ENCODE results near the gene GBF1.
A peak's percentile ranks its signal among the peaks of the same experiment; 100 is the strongest.
"Not testable (repeated sequence)": the region's sequence is repeated elsewhere in the genome, so short reads cannot be mapped to it uniquely, and the experiment has no call there.

The GBF1 gene

GRCh38 chr10:102306006-102306405 lies 60.7 kb downstream of the GBF1 start:
- no peak for DNase-seq

GRCh38 chr10:102306710-102307109 lies 61.4 kb downstream of the GBF1 start:
- no peak for DNase-seq

GRCh38 chr10:102308318-102308717 lies 63.0 kb downstream of the GBF1 start:
- not testable (repeated sequence) for DNase-seq

- DNase-seq, result no peak
These were observed 63.9 kb downstream of the GBF1 start for GRCh38 chr10:102309236-102309635.

- no peak for DNase-seq
These were observed 64.6 kb downstream of the GBF1 start for GRCh38 chr10:102309916-102310315.

- no peak for DNase-seq
These were observed 65.2 kb downstream of the GBF1 start for GRCh38 chr10:102310361-102311024.

- DNase-seq, result no peak
These were observed 65.7 kb downstream of the GBF1 start for GRCh38 chr10:102311025-102311420.

GRCh38 chr10:102312683-102313082 lies 67.4 kb downstream of the GBF1 start:
- peak; percentile 17 for DNase-seq

GRCh38 chr10:102313221-102313896 lies 68.0 kb downstream of the GBF1 start:
- DNase-seq, result no peak

GRCh38 chr10:102314801-102315200 lies 69.5 kb downstream of the GBF1 start:
- DNase-seq, result no peak

GRCh38 chr10:102316421-102316820 lies 71.1 kb downstream of the GBF1 start:
- no peak for DNase-seq

GRCh38 chr10:102322914-102323313 lies 77.6 kb downstream of the GBF1 start:
- DNase-seq, result peak; percentile 75

- no peak for DNase-seq
These were observed 78.7 kb downstream of the GBF1 start for GRCh38 chr10:102324061-102324460.

- no peak for DNase-seq
These were observed 80.7 kb downstream of the GBF1 start for GRCh38 chr10:102326031-102326430.

- DNase-seq, result no peak
These were observed 81.7 kb downstream of the GBF1 start for GRCh38 chr10:102327002-102327401.

- no peak for DNase-seq
These were observed 82.3 kb downstream of the GBF1 start for GRCh38 chr10:102327641-102328040.

- no peak for DNase-seq
These were observed 87.4 kb downstream of the GBF1 start for GRCh38 chr10:102332772-102333171.

GRCh38 chr10:102334101-102334500 lies 88.8 kb downstream of the GBF1 start:
- no peak for DNase-seq

- no peak for DNase-seq
These were observed 89.9 kb downstream of the GBF1 start for GRCh38 chr10:102335184-102335583.

- DNase-seq, result no peak
These were observed 95.8 kb downstream of the GBF1 start for GRCh38 chr10:102341038-102341688.

- DNase-seq, result no peak
These were observed 97.1 kb downstream of the GBF1 start for GRCh38 chr10:102342458-102342857.

GRCh38 chr10:102342958-102343357 lies 97.6 kb downstream of the GBF1 start:
- DNase-seq, result no peak

GRCh38 chr10:102344067-102344466 lies 98.7 kb downstream of the GBF1 start:
- no peak for DNase-seq

GRCh38 chr10:102347236-102347828 lies 102.0 kb downstream of the GBF1 start:
- no peak for DNase-seq

Measured in activated CD4-positive, alpha-beta T cell treated with anti-CD3 and anti-CD28 coated beads, Interleukin-10, Interleukin-2, amounts not matched to agents 100 ng/mL and 50 ng/mL, durations not matched to agents 16 hours and 8 hours (primary cell).